GM21423 (cell line): Measurements from ENCODE around the gene SLC19A1.

Source experiments
- ATAC-seq: cut with Tn5 transposase; IDR thresholded peaks from one replicate; pipeline ENCODE4 v1.9.1; 2021; ENCODE audit warnings: mild to moderate bottlenecking, moderate library complexity; ENCODE audit not compliant: unreplicated experiment

The SLC19A1 gene

DNA sequence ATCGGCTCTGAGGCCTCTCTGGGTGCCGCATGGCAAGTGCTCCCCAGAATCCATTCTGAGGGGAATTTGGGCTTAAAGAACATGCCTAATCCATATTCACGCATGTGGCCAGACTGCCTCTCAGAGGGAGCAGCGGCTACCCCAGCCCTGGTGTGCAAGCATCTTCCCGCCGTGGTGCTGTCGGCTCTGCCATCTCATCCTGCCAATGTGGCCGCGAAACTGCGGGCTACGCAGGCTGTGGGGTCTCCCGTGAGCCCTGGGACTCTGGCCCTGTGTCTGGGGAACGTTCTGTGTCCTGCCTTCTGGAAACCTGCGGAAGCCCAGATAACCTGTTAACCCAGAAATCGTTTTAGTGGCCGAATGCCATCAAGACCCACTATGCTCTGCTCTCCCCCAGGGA is 60.7 kb downstream of the SLC19A1 start:
- ATAC-seq = no peak

DNA sequence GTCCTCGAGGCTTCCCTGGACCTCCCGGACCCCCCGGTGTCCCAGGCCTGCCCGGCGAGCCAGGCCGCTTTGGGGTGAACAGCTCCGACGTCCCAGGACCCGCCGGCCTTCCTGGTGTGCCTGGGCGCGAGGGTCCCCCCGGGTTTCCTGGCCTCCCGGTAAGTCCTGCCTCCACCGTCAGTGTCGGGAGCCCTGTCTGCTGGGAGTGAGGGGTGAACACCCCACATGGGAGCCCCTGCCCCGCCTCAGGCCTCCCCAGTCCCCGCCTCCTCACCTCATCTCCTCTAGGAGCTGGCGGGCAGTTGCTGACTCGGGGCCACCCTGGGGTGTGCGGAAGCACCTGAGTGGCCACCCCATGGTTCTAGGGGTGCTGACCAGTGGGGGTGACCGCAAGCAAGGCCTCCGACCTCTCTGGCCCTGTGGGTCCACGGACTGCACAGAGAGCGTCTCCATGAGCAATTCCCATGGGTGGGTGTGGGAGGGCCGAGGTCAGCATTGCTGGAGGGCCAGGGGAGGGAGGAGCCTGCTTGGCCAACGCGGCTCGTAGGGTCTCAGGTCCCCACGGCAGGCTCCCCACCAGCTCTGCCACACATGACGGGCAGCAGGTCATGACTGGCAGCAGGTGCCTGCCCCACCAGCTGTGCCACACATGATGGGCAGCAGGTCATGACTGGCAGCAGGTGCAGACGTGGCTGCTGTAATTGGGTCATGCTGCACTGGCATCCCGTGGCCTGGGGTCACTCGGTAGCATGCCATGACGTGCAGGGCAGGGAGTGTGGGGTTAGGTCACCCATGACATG is 61.3 kb downstream of the SLC19A1 start:
- no peak for ATAC-seq

GRCh38 chr21:45479691-45480675 is 62.3 kb downstream of the SLC19A1 start:
- no peak for ATAC-seq

DNA sequence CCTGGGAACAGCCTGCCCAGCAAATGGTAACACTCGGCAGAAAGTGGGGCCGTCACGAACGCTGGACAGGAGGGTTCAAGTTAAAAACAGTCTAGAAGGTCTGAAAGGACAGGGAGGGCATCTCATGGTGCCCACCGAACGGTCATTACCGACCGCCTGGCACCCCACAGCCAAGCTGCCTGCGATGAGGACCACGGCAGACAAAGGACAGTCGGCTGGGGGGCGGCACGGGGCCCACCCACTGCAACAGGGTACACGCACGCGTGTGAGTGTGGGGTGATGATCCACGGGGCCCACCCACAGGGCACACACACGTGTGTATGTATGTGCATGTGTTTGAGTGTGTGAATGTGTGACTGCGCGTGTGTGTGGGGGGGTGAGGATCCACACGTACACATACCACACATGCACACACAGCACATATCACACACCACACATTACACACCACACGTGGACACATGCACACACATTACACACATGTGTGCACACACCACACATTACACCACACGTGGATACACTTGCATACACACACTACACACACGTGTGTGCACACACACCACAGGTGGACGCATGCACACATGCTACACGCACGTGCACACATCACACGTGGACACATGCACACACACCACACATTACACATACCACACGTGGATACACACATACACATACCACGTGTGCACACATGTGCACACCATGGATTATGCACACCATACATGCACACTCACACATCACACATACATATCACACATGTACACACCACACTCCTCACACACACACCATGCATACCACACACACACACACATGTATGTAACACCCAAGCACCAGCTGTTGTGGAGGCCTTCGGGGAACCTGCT is 63.2 kb downstream of the SLC19A1 start:
- ATAC-seq = no peak

DNA sequence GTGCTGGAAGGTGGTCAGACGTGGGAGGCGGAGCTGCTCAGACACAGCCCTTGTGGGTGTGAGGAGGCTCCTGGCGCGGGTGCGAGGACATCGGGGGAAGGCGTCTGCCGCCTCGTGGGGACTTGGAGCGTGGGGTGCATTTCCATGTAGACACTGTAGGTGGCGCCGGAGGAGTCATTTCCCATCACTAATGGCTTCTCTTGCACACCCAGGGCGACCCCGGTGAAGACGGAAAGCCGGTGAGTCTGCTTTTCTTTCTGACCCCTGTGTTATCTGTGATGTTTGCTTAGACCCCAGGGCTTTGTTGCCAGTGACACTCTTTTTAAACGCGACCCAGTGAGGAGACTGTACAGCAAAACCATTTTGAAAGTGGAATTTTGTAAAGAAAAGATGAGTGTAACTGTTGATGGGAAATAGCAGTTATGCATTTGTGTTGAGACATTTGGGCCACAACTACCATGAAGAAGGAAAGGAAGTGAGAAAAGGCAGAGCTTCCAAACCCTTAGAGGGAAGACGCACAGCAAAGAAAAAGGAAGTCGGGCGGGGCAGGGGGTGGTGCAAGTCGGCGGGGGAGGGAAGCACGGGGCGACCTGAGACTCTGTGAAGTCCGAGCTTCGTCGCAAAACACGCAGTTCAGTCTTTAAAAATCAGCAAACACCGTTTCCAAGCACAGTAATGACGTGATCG is 64.0 kb downstream of the SLC19A1 start:
- ATAC-seq = no peak

- ATAC-seq = no peak
Observed at GRCh38 chr21:45477176-45478114, 64.8 kb downstream of the SLC19A1 start.

DNA sequence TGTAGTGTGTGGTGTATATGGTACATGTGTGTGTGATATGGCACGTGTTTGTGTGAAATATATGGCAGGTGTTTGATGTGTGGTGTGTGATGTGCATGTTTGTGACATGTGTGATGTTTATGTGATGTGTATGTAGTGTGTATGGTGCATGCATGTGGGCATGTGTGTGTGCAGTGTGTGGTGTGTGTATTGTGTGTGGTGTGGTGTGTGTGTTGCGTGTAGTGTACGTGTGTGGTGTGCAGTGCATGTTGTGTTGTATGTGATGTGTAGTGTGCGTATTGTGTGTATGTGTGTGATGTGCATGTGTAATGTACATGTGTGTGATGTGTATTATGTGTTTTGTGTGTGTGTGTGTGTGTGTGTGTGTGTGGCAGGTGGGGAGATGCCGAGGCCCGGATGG is 65.7 kb downstream of the SLC19A1 start:
- ATAC-seq = no peak

DNA sequence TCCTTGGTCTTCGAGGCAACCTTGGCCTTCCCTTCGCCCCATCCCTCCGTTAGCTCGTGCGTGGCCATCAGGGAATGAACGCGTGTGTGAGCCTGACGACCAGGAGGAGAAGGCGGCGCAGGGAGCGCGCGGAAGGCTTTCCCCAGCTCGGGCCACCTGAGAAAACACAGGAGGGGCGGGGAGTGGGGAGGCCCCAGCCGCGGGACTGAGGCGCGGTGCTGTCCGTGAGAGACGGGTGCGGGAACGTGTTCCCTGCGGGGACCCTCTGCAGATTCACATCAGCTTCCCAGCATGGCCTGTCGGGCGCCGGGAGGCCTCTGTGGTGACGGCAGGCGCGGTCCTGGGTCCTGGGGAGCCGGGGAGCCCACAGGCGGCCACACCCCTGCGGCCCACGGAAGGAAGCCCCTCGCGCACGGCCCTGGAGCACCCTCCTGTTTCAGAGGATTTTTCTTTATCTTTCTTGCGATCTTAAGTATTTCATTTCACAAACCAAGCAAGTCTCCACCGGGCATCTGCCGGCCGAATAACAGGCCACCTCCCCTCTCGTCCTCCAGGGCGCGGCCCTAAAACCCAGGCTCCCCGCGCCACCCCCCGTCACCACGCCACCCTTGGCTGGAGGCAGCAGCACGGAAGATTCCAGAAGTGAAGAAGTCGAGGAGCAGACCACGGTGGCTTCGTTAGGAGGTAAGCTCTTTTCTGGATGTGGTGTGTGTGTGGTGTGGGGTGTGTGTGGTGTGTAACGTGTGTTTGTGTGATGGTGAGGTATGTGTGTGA is 66.3 kb downstream of the SLC19A1 start:
- ATAC-seq = no peak

DNA sequence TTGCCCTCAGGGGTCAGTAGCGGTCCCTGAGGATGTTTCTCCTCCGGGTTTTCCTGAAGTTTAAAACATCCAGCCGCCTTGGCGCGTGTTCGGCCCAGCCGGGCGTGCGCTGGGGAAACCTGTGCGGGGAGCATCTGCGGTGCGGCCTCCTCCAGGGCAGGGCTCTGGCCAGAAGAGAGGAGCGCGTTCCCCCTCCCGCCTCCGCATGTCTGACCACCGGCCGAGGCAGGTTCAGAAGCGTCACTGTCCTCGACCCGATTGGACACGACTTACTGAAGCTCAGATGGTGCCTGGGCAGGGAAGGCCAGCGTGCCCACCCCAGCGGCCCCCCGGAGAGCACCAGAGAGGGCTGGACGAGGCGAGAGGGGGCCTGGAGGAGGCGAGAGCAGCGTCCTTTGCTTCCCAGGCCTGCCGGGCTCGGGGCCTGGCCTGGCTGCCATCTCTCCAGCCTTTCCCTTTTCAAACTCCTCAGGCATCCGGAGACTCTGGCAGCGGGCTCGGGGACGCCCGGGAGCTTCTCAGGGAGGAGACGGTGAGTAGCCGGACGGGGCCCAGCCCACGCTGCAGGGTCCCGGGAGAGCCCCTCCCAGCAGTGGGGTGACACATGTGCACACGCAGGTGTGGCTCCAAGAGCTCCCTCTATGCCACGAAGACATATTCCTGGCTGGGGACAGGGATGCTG is 67.1 kb downstream of the SLC19A1 start:
- no peak for ATAC-seq

- no peak for ATAC-seq
Observed at GRCh38 chr21:45474323-45474950, 67.8 kb downstream of the SLC19A1 start.

GRCh38 chr21:45473496-45474322 is 68.5 kb downstream of the SLC19A1 start:
- ATAC-seq = no peak

DNA sequence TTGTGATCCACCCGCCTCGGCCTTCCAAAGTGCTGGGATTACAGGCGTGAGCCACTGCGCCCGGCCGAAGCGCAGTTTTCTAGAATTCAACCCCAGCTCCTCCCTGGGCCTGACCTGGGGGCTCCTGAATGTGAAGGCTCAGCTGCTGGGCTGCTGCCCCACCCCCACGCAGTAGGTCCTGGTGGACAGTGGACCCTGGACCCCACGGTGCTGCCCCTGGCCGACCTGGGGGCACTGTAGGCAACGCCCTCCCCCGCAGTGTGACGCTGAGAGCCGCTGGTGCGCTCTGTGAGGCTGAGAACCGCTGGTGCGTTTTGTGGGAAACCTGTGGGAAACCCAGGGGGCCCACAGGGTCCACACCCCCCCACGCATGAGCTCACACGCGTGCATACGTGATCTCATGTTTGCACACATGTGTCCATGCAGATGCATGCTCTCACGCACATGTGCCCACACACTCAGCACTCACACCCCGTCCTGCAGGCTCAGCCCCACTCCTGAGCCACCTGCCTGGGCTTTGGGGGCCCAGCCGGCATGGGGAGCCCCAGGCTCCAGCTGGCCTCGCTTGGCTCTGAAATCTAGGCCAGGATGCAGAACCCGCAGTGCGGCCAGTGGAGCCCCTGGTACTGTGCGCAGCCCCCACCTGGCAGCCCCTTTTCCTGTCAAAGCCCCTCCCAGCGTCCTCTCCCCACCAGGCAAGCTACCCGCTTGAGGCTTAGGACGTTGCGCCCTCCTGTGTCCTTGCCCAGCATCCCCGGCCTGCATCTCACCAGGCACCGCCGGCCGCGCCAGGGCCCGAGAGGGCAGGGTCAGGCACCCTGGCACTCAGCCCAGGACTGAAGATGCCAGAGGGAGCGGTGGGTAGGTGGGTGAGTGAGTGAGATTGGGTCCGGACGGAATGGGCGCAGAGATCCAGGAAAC is 69.5 kb downstream of the SLC19A1 start:
- ATAC-seq = no peak

GRCh38 chr21:45471525-45472221 is 70.6 kb downstream of the SLC19A1 start:
- ATAC-seq = no peak

GRCh38 chr21:45470773-45471524 is 71.3 kb downstream of the SLC19A1 start:
- ATAC-seq = no peak
